Measurements from ENCODE around the gene NUP188. TPM values are rescaled to one million over a fixed set of nuclear protein-coding genes. Genes with fewer than 3 reads are reported as not detected.

NUP188 gene
- total RNA-seq, 1 donor from 2014 or later, result 66.7 TPM

GRCh38 chr9:129008469-129008965 is 61.0 kb downstream of the NUP188 start:
- no peak for DNase-seq (ENCODE audit: low spot score)
- no peak overlapping the region for H2AFZ ChIP-seq (replicated peaks)
- H3K27ac ChIP-seq, result no peak overlapping the region
- no peaks in the 10 kb centered on the region for H3K4me1 ChIP-seq
- no peak overlapping the region for H3K4me3 ChIP-seq
- H3K79me2 ChIP-seq (ENCODE audit: low read depth), result no peaks in the 10 kb centered on the region
- no peaks in the 10 kb centered on the region for H3K27me3 ChIP-seq
- H3K4me1 Mint-ChIP-seq, result peaks cover 5% of the 10 kb centered on the region
- H4K20me1 ChIP-seq (ENCODE audit: low read depth), result peaks cover 28% of the 10 kb centered on the region
- no peaks in the 10 kb centered on the region for H3K9me3 ChIP-seq (ENCODE audit: low read depth)
- peaks cover 14% of the 10 kb centered on the region for H3K36me3 Mint-ChIP-seq
- H3K27ac Mint-ChIP-seq, result no peak overlapping the region
- no peak overlapping the region for H3K4me3 Mint-ChIP-seq
- no peak overlapping the region for H3K9ac ChIP-seq
- H3K4me2 ChIP-seq, result no peak overlapping the region
- TF ChIP-seq, protein P1, sequence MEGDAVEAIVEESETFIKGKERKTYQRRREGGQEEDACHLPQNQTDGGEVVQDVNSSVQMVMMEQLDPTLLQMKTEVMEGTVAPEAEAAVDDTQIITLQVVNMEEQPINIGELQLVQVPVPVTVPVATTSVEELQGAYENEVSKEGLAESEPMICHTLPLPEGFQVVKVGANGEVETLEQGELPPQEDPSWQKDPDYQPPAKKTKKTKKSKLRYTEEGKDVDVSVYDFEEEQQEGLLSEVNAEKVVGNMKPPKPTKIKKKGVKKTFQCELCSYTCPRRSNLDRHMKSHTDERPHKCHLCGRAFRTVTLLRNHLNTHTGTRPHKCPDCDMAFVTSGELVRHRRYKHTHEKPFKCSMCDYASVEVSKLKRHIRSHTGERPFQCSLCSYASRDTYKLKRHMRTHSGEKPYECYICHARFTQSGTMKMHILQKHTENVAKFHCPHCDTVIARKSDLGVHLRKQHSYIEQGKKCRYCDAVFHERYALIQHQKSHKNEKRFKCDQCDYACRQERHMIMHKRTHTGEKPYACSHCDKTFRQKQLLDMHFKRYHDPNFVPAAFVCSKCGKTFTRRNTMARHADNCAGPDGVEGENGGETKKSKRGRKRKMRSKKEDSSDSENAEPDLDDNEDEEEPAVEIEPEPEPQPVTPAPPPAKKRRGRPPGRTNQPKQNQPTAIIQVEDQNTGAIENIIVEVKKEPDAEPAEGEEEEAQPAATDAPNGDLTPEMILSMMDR (IDR thresholded peaks at IDR 0.05), result no peak
- TF ChIP-seq EZH2 (IDR thresholded peaks at IDR 0.05), result no peak
- TF ChIP-seq EZH2phosphoT487 (IDR thresholded peaks at IDR 0.05), result no peak
- no peaks in the 10 kb centered on the region for H3K36me3 ChIP-seq
- H3F3A ChIP-seq (ENCODE audit: low read depth), result peaks cover 21% of the 10 kb centered on the region
- peaks cover 9% of the 10 kb centered on the region for H3K27me3 Mint-ChIP-seq (ENCODE audit: insufficient read depth, low read depth)
- no peaks in the 10 kb centered on the region for H3K9me3 Mint-ChIP-seq

DNA sequence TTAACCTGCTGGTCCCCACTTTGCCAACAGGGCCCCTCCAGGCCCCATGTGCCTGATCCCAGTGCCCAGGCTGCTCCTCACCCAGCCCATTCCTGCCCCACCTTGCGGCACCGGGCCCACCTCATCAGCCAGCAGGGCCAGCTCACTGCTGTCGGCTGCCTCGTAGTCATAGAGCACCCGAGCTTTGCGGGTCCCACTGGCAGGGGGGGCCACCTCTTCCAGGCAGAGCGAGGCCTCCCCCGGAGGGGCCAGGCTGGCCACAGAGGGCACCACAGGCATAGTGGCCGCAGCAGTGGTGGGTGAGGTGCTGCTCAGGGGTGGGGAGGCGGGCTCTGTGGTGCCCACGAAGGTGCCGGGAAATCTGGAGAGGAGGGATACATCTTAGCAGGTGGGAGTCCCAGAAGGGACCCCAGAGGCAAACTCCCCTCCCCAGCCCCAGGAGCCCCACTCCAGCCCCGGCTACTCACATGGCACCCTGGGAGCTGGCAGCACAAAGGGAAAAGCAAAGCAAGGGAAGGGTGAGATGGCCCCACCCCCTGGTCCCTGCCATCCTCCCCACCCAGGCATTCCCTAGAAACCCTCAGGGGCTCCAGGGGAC is 61.6 kb downstream of the NUP188 start:
- Mint-ChIP-seq H3K36me3 (peaks cover 14% of the 10 kb centered on the region), H3K4me3 (no peak overlapping the region), H3K9me3 (no peaks in the 10 kb centered on the region), H3K4me1 (peaks cover 5% of the 10 kb centered on the region), H3K27me3 (ENCODE audit: insufficient read depth, low read depth) (peaks cover 9% of the 10 kb centered on the region), H3K27ac (no peak overlapping the region)
- no peak for DNase-seq (ENCODE audit: low spot score)
- H3K9me3 ChIP-seq (ENCODE audit: low read depth), result no peaks in the 10 kb centered on the region
- no peak overlapping the region for H3K4me2 ChIP-seq
- H3K4me3 ChIP-seq, result no peak overlapping the region
- H3K79me2 ChIP-seq (ENCODE audit: low read depth), result no peaks in the 10 kb centered on the region
- TF ChIP-seq EZH2phosphoT487 (IDR thresholded peaks at IDR 0.05), result no peak
- H3K27ac ChIP-seq, result no peak overlapping the region
- peaks cover 28% of the 10 kb centered on the region for H4K20me1 ChIP-seq (ENCODE audit: low read depth)
- no peak overlapping the region for H3K9ac ChIP-seq
- H2AFZ ChIP-seq (replicated peaks), result no peak overlapping the region
- H3K36me3 ChIP-seq, result no peaks in the 10 kb centered on the region
- no peaks in the 10 kb centered on the region for H3K27me3 ChIP-seq
- H3F3A ChIP-seq (ENCODE audit: low read depth), result peaks cover 21% of the 10 kb centered on the region
- H3K4me1 ChIP-seq, result no peaks in the 10 kb centered on the region

- no peak overlapping the region for H3K27ac ChIP-seq
- no peak overlapping the region for H3K9ac ChIP-seq
- Mint-ChIP-seq H3K27ac (no peak overlapping the region), H3K36me3 (peaks cover 14% of the 10 kb centered on the region), H3K4me3 (no peak overlapping the region), H3K4me1 (peaks cover 5% of the 10 kb centered on the region), H3K27me3 (ENCODE audit: insufficient read depth, low read depth) (peaks cover 9% of the 10 kb centered on the region), H3K9me3 (no peaks in the 10 kb centered on the region)
- TF ChIP-seq, protein P1 (IDR thresholded peaks at IDR 0.05), result no peak
- TF ChIP-seq EZH2 (IDR thresholded peaks at IDR 0.05), result no peak
- no peak for TF ChIP-seq EZH2phosphoT487 (IDR thresholded peaks at IDR 0.05)
- no peaks in the 10 kb centered on the region for H3K79me2 ChIP-seq (ENCODE audit: low read depth)
- DNase-seq (ENCODE audit: low spot score), result no peak
- H4K20me1 ChIP-seq (ENCODE audit: low read depth), result peaks cover 28% of the 10 kb centered on the region
- no peaks in the 10 kb centered on the region for H3K9me3 ChIP-seq (ENCODE audit: low read depth)
- no peaks in the 10 kb centered on the region for H3K4me1 ChIP-seq
- no peak overlapping the region for H3K4me3 ChIP-seq
- peaks cover 21% of the 10 kb centered on the region for H3F3A ChIP-seq (ENCODE audit: low read depth)
- H3K4me2 ChIP-seq, result no peak overlapping the region
- H3K36me3 ChIP-seq, result no peaks in the 10 kb centered on the region
- H2AFZ ChIP-seq (replicated peaks), result no peak overlapping the region
- H3K27me3 ChIP-seq, result no peaks in the 10 kb centered on the region
Observed at GRCh38 chr9:129009584-129010141, 62.2 kb downstream of the NUP188 start.
